DMS53 treated with DMSO at 0.1 percent for 48 hours (cell line): Measurements from ENCODE around the gene MAP1LC3B.

Experiments
- DNase-seq: peaks from one replicate; lab custom pipeline; 2025; ENCODE audit not compliant: unreplicated experiment; lab: John Stamatoyannopoulos, UW

Gene MAP1LC3B

GRCh38 chr16:87391950-87392820 is at the start of gene MAP1LC3B:
MAP1LC3B (plus strand) TSS chr16:87392336; CDS start chr16:87392428, 92 bp downstream.
- peak; percentile 62 for DNase-seq

- no peak for DNase-seq
Observed at GRCh38 chr16:87342504-87342903, 49.6 kb upstream of the MAP1LC3B start.

DNA sequence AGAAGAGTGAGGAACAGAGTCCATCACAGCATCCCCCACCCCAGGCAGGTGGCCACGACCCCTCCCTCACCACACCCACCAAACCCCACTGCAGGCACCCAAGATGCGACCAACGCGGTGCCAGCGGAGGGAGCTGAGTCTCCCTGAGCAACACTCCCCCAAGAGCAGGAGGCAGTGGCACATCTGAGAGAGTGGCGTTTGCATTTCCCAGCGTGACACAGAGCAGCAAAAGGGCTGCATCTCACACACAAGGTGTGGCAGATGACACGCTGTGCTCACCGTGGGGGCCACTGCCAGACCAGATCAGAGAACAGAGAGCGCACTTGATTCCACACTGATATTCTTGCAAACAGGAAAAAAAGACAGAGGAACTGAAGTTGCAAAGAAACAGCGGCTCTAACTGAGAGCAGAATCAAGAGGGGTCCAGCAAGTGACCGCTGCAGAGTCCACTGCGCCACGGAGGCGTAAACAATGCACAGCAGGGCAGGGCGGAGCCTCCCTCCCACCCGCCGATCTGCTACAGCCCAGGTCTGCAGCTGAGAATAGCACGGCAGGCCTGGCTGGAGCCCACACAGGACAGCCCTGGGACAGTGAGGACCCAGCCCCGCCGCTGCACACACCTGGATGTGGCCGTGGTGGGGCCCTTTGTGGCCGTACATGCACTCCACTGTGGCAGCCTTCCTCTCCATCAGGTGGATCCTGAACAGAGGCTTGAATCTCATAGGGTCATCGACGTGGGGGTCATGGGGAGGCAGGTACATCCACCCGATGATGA is 49.0 kb upstream of the MAP1LC3B start:
- no peak for DNase-seq

- no peak for DNase-seq
Observed at GRCh38 chr16:87343753-87344050, 48.4 kb upstream of the MAP1LC3B start.

DNA sequence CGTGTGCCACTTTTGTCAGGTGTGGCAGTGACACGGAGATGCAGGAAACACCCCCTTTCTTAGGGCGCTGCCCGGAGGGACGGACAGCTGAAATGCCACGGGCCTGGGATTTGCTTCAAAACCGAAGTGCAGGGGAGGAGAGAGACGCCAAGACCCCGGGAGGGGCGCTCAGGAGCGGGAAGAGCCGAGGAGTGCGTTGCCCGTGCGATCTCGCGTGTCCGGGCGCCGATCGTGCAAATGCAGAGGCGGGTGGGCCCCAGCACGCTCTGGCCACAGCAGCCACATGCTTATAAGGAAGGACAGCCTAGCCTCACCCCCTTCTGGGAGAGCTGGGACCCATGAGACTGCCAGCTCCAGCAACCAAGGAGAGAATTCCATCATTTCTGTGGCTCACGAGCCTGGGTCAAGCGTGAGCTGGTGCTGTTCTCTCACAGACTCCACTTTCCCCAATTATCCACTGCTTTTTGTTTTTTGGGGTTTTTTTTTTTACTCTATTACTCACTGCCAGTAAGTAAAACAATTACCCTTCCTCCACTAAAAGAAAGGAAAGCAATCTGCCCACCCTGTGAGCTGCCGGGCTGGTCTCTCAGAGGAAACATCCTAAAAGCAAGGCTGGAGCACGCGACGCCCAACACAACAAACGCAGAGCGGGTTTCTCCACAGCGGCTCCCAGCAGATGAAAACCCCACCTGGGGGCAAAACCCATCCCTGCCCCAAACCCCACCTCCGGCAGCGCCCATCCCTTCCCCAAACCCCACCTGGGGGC is 47.8 kb upstream of the MAP1LC3B start:
- DNase-seq, result no peak

DNA sequence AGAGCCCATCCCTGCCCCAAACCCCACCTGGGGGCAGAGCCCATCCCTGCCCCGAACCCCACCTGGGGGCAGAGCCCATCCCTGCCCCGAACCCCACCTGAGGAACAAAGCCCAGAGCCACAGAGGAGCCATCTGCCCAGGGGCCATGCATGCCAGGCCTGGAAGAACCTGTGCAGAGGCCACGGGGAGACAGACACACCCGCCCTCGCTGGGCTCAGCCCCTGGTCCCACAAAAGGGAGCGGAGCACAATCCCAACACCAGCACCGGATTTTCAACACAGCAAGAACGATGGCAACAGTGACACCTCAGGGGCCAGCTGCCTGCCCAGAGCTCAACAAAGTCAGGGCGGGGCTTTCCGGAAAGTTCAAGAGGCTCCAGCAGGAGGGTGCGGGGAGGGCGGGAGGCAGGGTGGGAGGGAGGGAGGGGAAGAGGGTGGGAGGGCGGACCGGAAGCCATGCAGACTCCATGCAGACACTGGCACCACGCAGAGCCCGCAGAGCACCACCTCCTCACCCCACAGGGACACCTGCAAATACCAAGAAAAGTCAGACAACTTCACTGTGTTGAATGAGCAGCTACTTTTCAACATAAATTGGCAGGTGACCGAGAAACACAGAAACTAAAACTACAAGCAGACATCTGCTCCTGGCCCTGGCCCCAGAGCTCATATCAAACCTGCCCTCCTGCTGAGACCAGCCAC is 47.1 kb upstream of the MAP1LC3B start:
- DNase-seq, result no peak

- DNase-seq, result no peak
Observed at GRCh38 chr16:87345726-87346424, 46.3 kb upstream of the MAP1LC3B start.

DNA sequence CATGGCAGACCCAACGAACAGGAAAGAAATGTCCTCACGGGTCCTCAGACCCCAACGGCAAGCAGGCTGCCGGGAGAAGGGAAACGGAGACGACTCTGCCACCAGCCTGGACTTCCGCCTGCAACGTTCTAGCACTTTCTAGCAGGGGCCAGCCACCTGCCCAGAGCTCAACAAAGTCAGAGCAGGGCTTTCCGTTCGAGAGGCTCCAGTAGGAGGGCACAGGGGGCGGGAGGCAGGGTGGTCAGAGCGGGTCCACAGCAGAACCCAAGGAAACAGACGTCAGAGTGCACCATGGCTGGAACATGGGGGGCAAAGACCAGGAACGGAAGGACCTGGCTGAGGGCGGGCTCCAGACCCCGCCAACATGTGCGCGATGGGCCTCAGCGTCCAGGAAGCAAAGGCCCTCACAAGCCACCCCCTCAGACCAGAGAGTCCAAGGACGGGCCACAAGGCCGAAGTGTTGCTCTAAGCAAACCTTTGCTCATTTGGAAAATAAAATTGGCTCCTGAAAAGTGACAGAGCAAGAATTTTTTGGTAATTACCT is 45.5 kb upstream of the MAP1LC3B start:
- no peak for DNase-seq

DNA sequence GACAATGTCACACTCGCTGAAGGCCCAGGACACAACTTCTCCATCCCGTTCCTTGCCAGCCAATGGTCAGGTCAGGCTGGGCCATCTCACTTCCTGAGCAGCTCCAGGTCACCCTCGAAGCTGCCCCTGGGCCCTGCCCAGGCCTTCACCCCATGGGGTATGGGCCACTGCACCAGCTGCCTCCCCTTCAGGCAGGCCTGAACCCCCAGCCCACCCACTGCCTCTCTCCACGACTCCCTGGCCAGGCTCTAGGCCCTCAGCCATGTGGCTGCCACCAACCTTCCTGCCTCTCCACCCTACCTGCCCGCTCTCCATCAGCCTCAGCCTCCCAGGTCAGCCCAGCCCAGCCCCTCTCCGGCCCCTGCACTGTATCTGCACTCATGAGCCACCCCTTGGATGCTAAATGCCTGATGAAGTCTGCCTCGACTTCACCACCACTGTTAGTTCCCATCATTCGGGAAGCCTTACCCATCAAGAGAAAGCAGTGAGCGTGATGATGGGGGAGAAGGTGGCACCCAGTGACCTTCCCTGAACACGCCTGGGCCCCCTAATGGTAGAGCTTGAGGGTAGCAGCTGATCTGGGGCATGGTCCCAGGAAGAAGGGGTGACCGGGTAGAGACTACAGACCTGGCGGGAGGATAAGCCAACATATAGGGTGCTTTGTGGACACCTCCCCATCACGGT is 44.1 kb upstream of the MAP1LC3B start:
- DNase-seq, result no peak

- no peak for DNase-seq
Observed at GRCh38 chr16:87348616-87349157, 43.4 kb upstream of the MAP1LC3B start.

GRCh38 chr16:87350031-87350430 is 42.1 kb upstream of the MAP1LC3B start:
- DNase-seq, result no peak

DNA sequence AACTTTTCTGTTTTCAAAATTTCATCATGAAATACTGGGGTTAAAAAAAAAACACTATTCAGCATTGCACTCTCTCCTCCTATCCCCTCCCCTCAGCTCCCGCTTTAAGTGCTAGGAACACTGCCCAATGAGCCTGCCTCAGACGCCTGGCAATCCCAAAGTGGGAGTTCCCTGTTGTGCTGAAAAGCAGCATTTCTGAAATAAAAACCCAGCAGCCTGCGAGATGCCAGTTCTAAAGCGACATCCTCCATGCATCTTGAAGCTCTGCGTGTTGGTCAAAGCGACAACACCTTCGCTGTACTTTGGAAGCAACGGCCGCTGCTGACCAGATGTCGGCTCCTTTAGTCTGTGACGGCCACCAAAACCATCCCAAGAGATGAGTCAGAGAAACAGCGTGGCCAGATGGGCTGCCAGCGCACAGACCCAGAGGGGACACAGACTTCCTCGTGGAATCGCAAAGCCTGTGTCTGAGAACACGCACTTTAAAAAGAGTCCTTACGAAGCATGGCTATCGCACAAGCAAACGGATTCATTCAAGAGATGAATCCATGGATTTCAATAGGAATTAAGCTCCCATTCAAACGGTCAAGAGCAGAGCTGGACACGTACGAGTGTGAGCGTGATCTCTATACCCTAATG is 41.3 kb upstream of the MAP1LC3B start:
- no peak for DNase-seq

DNA sequence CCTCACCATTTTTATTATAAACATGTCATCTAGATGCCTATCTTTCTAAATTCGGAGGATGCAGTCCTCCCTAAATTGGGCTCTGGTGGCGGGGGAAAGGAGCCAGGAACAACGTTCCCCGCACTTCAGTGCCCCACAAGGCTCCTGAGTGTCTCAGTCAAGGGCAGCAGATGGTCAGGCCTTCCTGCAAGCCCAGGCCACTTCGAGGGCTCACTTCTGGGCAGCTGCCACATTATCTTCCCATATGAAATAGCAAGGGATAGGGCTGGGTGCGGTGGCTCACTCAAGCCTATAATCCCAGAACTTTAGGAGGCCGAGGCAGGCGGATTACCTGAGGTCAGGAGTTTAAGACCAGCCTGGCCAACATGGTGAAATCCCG is 40.8 kb upstream of the MAP1LC3B start:
- DNase-seq, result no peak

DNA sequence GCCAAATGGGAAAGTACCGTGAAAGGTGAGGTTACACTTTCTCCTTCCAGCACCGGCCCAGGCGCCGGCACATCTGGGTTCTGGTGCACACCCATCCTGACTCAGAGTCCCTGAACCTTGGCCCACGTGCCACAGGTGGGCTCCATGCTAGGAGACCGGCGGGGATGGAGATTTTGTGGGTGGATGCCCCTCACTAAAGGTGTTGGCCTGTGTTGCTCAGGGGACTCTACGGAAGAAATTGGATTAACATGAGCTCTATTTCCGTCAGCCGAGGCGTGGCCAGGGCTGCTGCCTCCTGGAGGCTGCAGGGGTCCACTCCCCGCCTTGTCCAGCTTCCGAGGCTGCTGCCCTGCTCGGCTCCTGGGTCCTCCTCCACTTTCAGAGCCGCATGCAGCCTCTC is 39.3 kb upstream of the MAP1LC3B start:
- DNase-seq, result no peak

- DNase-seq, result no peak
Observed at GRCh38 chr16:87353613-87354012, 38.5 kb upstream of the MAP1LC3B start.

- DNase-seq, result no peak
Observed at GRCh38 chr16:87356491-87356853, 35.7 kb upstream of the MAP1LC3B start.

- DNase-seq, result no peak
Observed at GRCh38 chr16:87358250-87358649, 33.9 kb upstream of the MAP1LC3B start.

GRCh38 chr16:87358696-87359095 is 33.4 kb upstream of the MAP1LC3B start:
- DNase-seq, result no peak

- DNase-seq, result no peak
Observed at GRCh38 chr16:87359121-87359520, 33.0 kb upstream of the MAP1LC3B start.
